IMR-90 (cell line): ENCODE measurements around the gene THAP12. TPM values are rescaled to one million over a fixed set of nuclear protein-coding genes. Genes with fewer than 3 reads are reported as not detected.

Source experiments
- ATAC-seq: fragments of 200-7000 bp; cut with Tn5 transposase; 2 replicates; pipeline ENCODE4 v1.9.1; 2020; ENCODE audit warnings: low read depth, mild to moderate bottlenecking, moderate library complexity
- BruUV-seq: library from RNA; stranded (reverse); fragments of 400-500 nt; replicated peaks from 2 replicates; lab custom pipeline; 2021; lab: Mats Ljungman, UMichigan
- CTCF ChIA-PET: fragments of 300-600 bp; formaldehyde crosslinking; extraction: SDS; loops from one replicate; lab custom pipeline; 2021; ENCODE audit warnings: antibody characterized with exemption; lab: Yijun Ruan, JAX
- POLR2A ChIA-PET: fragments of 300-600 bp; sonication (Branson Sonifier 250); formaldehyde crosslinking; loops from one replicate; lab custom pipeline; 2022; ENCODE audit warnings: antibody characterized with exemption; ENCODE audit not compliant: unreplicated experiment; lab: Charles Lee
- DNase-seq: peaks from one replicate; pipeline ENCODE4 v3.0.0; 2013
- H2AFZ ChIP-seq: replicated peaks from 2 replicates; pipeline ENCODE3; 2013; ENCODE audit warnings: low read length, mild to moderate bottlenecking; ENCODE audit not compliant: poor library complexity
- H2AK5ac ChIP-seq: 2 replicates; pipeline ENCODE4 v1.6.1; 2013; ENCODE audit warnings: low read depth, low read length, inconsistent platforms
- H2AK9ac ChIP-seq: replicated peaks from 2 replicates; pipeline ENCODE3; 2013; ENCODE audit warnings: mild to moderate bottlenecking, low read depth, low read length, moderate library complexity; ENCODE audit not compliant: poor library complexity
- H2BK120ac ChIP-seq: 2 replicates; pipeline ENCODE4 v1.6.1; 2013; ENCODE audit warnings: low read depth, low read length, inconsistent platforms
- H2BK15ac ChIP-seq: 3 replicates; pipeline ENCODE4 v1.6.1; 2013; ENCODE audit warnings: low read depth, low read length, inconsistent platforms
- H2BK20ac ChIP-seq: 2 replicates; pipeline ENCODE4 v1.6.1; 2013; ENCODE audit warnings: low read depth, mild to moderate bottlenecking, inconsistent platforms, low read length, moderate library complexity
- H2BK5ac ChIP-seq: 2 replicates; pipeline ENCODE4 v1.6.1; 2013; ENCODE audit warnings: mild to moderate bottlenecking, low read depth, low read length, inconsistent platforms; ENCODE audit not compliant: poor library complexity, severe bottlenecking
- H3K14ac ChIP-seq: replicated peaks from 2 replicates; pipeline ENCODE4 v1.6.1; 2013; ENCODE audit warnings: low read depth, low read length, inconsistent platforms
- H3K18ac ChIP-seq: 2 replicates; pipeline ENCODE4 v1.6.1; 2013; ENCODE audit warnings: low read depth, low read length, control low read depth
- H3K23ac ChIP-seq: 2 replicates; pipeline ENCODE4 v1.6.1; 2013; ENCODE audit warnings: low read depth, low read length, inconsistent platforms
- H3K27ac ChIP-seq: 2 replicates; pipeline ENCODE4 v1.5.1; 2013; ENCODE audit warnings: mild to moderate bottlenecking, control low read depth, low read length; ENCODE audit not compliant: insufficient read depth
- H3K27me3 ChIP-seq: 2 replicates; pipeline ENCODE4 v1.6.1; 2013; ENCODE audit warnings: low read length; ENCODE audit not compliant: control insufficient read depth, insufficient read depth
- H3K36me3 ChIP-seq: 2 replicates; pipeline ENCODE4 v1.6.1; 2013; ENCODE audit warnings: low read length, mixed read lengths; ENCODE audit not compliant: control insufficient read depth, insufficient read depth
- H3K4ac ChIP-seq: 2 replicates; pipeline ENCODE4 v1.6.1; 2013; ENCODE audit warnings: low read depth, low read length, inconsistent platforms
- H3K4me1 ChIP-seq: 2 replicates; pipeline ENCODE4 v1.6.1; 2013; ENCODE audit warnings: low read length, mixed read lengths; ENCODE audit not compliant: control insufficient read depth, insufficient read depth
- H3K4me2 ChIP-seq: 2 replicates; pipeline ENCODE4 v1.6.1; 2013; ENCODE audit warnings: low read depth, mild to moderate bottlenecking, control low read depth, low read length, moderate library complexity
- H3K4me3 ChIP-seq: 2 replicates; pipeline ENCODE4 v1.5.1; 2013; ENCODE audit warnings: low read depth, mild to moderate bottlenecking, control low read depth, low read length, moderate library complexity; ENCODE audit not compliant: insufficient read depth
- H3K56ac ChIP-seq: 2 replicates; pipeline ENCODE4 v1.6.1; 2013; ENCODE audit warnings: low read length, inconsistent platforms; ENCODE audit not compliant: insufficient read depth; ENCODE audit errors: extremely low read depth
- H3K79me1 ChIP-seq, 2 experiments: 2 replicates each; pipeline ENCODE4 v1.6.1; 2013; ENCODE audit warnings: low read length in 2 of 2, inconsistent platforms in 1 of 2, low read depth in 1 of 2
- H3K9ac ChIP-seq: 2 replicates; pipeline ENCODE4 v1.6.1; 2013; ENCODE audit warnings: low read depth, low read length, control low read depth
- H3K9me1 ChIP-seq: 2 replicates; pipeline ENCODE4 v1.6.1; 2013; ENCODE audit warnings: low read length, inconsistent platforms; ENCODE audit not compliant: insufficient read depth
- H3K9me3 ChIP-seq: 2 replicates; pipeline ENCODE4 v1.6.1; 2013; ENCODE audit warnings: low read length; ENCODE audit not compliant: control insufficient read depth, insufficient read depth
- H4K20me1 ChIP-seq: 2 replicates; pipeline ENCODE4 v1.6.1; 2013; ENCODE audit warnings: low read length, inconsistent platforms; ENCODE audit not compliant: insufficient read depth
- H4K5ac ChIP-seq: 2 replicates; pipeline ENCODE4 v1.6.1; 2013; ENCODE audit warnings: mild to moderate bottlenecking, low read depth, low read length, control low read depth
- H4K8ac ChIP-seq, 2 experiments: 2 replicates each; pipeline ENCODE4 v1.6.1; 2013; ENCODE audit warnings: low read depth in 2 of 2, low read length in 2 of 2, control low read depth in 1 of 2, inconsistent platforms in 1 of 2
- H4K91ac ChIP-seq: 2 replicates; pipeline ENCODE4 v1.6.1; 2013; ENCODE audit warnings: low read depth, low read length, inconsistent platforms; ENCODE audit not compliant: insufficient read depth
- BHLHE40 ChIP-seq: fragments of 150-350 bp; IDR thresholded peaks from 2 replicates; pipeline ENCODE4 v1.6.1; 2016; ENCODE audit warnings: mild to moderate bottlenecking, low read depth, low read length
- CHD1 ChIP-seq: IDR thresholded peaks from 2 replicates; pipeline ENCODE4 v1.6.1; 2012; ENCODE audit warnings: low read depth, low read length, improper control_type of control experiment
- ELK1 ChIP-seq: fragments of 150-350 bp; IDR thresholded peaks from 2 replicates; pipeline ENCODE4 v1.6.1; 2016; ENCODE audit warnings: low read depth, mild to moderate bottlenecking, low read length, moderate library complexity, borderline replicate concordance
- FOS ChIP-seq: fragments of 150-350 bp; IDR thresholded peaks from 2 replicates; pipeline ENCODE4 v1.6.1; 2016; ENCODE audit warnings: low read depth, low read length
- MAZ ChIP-seq: IDR thresholded peaks from 2 replicates; pipeline ENCODE4 v1.6.1; 2012; ENCODE audit warnings: low read depth, mild to moderate bottlenecking, low read length, improper control_type of control experiment, moderate library complexity, borderline replicate concordance
- MXI1 ChIP-seq: IDR thresholded peaks from 2 replicates; pipeline ENCODE4 v1.6.1; 2012; ENCODE audit warnings: low read depth, mild to moderate bottlenecking, low read length, moderate library complexity, borderline replicate concordance
- NFE2L2 ChIP-seq: fragments of 150-350 bp; IDR thresholded peaks from 2 replicates; pipeline ENCODE4 v1.6.1; 2016; ENCODE audit warnings: low read depth, mild to moderate bottlenecking, low read length
- POLR2A ChIP-seq: IDR thresholded peaks from 2 replicates; pipeline ENCODE4 v1.6.1; 2012; ENCODE audit warnings: mild to moderate bottlenecking, low read depth, low read length
- RAD21 ChIP-seq: IDR thresholded peaks from 2 replicates; pipeline ENCODE4 v1.6.1; 2012; ENCODE audit warnings: low read length, improper control_type of control experiment
- RCOR1 ChIP-seq: IDR thresholded peaks from 2 replicates; pipeline ENCODE4 v1.6.1; 2012; ENCODE audit warnings: mild to moderate bottlenecking, low read length, improper control_type of control experiment; ENCODE audit not compliant: insufficient replicate concordance
- RFX5 ChIP-seq: IDR thresholded peaks from 2 replicates; pipeline ENCODE4 v1.8.0; 2012; ENCODE audit warnings: low read depth, mild to moderate bottlenecking, low read length, moderate library complexity
- USF2 ChIP-seq: fragments of 150-350 bp; IDR thresholded peaks from 2 replicates; pipeline ENCODE4 v1.6.1; 2017; ENCODE audit warnings: mild to moderate bottlenecking, antibody characterized with exemption, low read length, low read depth
- WGBS, 2 experiments: methylation state at CpG; one replicate each; pipeline versions ENCODE4 v1.1.5 to v1.1.7; 2013; ENCODE audit warnings: missing lambda C conversion rate in 2 of 2; ENCODE audit not compliant: insufficient read length in 1 of 2; ENCODE audit errors: extremely low coverage in 2 of 2; 5-methylcytosine and 5-hydroxymethylcytosine counted together
- dilution Hi-C: fragments of 300-500 bp; cut with HindIII; formaldehyde crosslinking; loops from one replicate; pipeline ENCODE4 v1.14.3; 2018; ENCODE audit warnings: low sequenced_read_pairs; ENCODE audit not compliant: unreplicated experiment
- in situ Hi-C: fragments of 300-500 bp; cut with MboI; formaldehyde crosslinking; loops from 3 replicates; pipeline ENCODE4 v1.14.3; 2019; ENCODE audit warnings: low sequenced_read_pairs, inconsistent platforms, mixed read lengths
- intact Hi-C: fragments of 100-400 bp; cut with micrococcal nuclease; formaldehyde crosslinking; loops from 2 replicates; pipeline ENCODE4 v1.10.0; 2022
- polyA plus RNA-seq, 3 experiments: library from polyadenylated mRNA; depleted of rRNA; stranded (reverse); fragments of >200 nt; gene quantifications; 2 replicates each; pipeline ENCODE4 v1.2.3, GENCODE V29; 2012; ENCODE audit warnings: low replicate concordance in 1 of 3
- total RNA-seq: library from RNA; depleted of rRNA; stranded (reverse); fragments of >200 nt; gene quantifications from 2 replicates; pipeline ENCODE4 v1.2.3, GENCODE V29; 2012

The THAP12 gene
- total and polyA plus RNA-seq, 2 of the 4 experiments (the other 2 are of a cell fraction): 25.1 to 27.3 TPM

- H3K9me3 ChIP-seq: no peaks in the 10 kb centered on the region
- H3K36me3 ChIP-seq: no peaks in the 10 kb centered on the region
- H3K9ac ChIP-seq: no peak overlapping the region
- no peak overlapping the region for H3K18ac ChIP-seq
- no peak overlapping the region for H2BK5ac ChIP-seq
- no TSS peak for BruUV-seq
- H2BK120ac ChIP-seq: no peak overlapping the region
- POLR2A ChIA-PET: no interaction called here
- no peak overlapping the region for H4K91ac ChIP-seq
- H3K4me1 ChIP-seq: no peaks in the 10 kb centered on the region
- no peaks in the 10 kb centered on the region for H4K20me1 ChIP-seq
- no peak overlapping the region for H3K14ac ChIP-seq
- H3K56ac ChIP-seq: no peak overlapping the region
- no peak overlapping the region for H2BK20ac ChIP-seq
- H3K27me3 ChIP-seq: peaks cover 35% of the 10 kb centered on the region
- H2AK5ac ChIP-seq: no peak overlapping the region
- dilution Hi-C loops (no loop called here), intact Hi-C loops (no loop called here), in situ Hi-C loops (no loop called here)
- no peak overlapping the region for H4K5ac ChIP-seq
- no peak overlapping the region for H2AK9ac ChIP-seq
- no peaks in the 10 kb centered on the region for H3K9me1 ChIP-seq
- no peak overlapping the region for H3K4me3 ChIP-seq
- no peak overlapping the region for H2AFZ ChIP-seq
- H3K4me2 ChIP-seq: no peak overlapping the region
- H3K23ac ChIP-seq: no peak overlapping the region
- WGBS, 2 experiments: 29% methylated on average over 1 of the region's 5 CpGs; no CpG with 5 or more reads in 1 of the 2 experiments
- no peak overlapping the region for H3K27ac ChIP-seq
- CTCF ChIA-PET: interaction anchor here (1.3 kb wide), 1 partner anchor 190 kb away, joined by 3 read pairs; no protein-coding TSS in a partner anchor
- no peak overlapping the region for H2BK15ac ChIP-seq
- TF ChIP-seq FOS (no peak), RAD21 (no peak), USF2 (no peak), BHLHE40 (no peak), MXI1 (no peak), CHD1 (no peak), ELK1 (no peak), MAZ (no peak), POLR2A (no peak), RFX5 (no peak), NFE2L2 (no peak), RCOR1 (no peak)
- no peak overlapping the region for H3K4ac ChIP-seq
- ATAC-seq (no peak), DNase-seq (no peak)
- no peak overlapping the region for H4K8ac ChIP-seq
- H3K79me1 ChIP-seq: no peaks in the 10 kb centered on the region
Measured at GRCh38 chr11:76322540-76322939, 58.4 kb downstream of the THAP12 start.
